H1 (cell line): ENCODE measurements around the gene ARHGEF28. TPM values are rescaled to one million over a fixed set of nuclear protein-coding genes. Genes with fewer than 3 reads are reported as not detected.

Experiments
- CTCF ChIA-PET: fragments of 300-600 bp; sonication (Branson Sonifier 250); formaldehyde crosslinking; loops from one replicate; lab custom pipeline; 2021; ENCODE audit not compliant: partially characterized antibody; lab: Charles Lee
- POLR2A ChIA-PET: fragments of 300-600 bp; sonication (Branson Sonifier 250); formaldehyde crosslinking; loops from one replicate; lab custom pipeline; 2021; ENCODE audit warnings: inconsistent platforms; ENCODE audit not compliant: partially characterized antibody; lab: Charles Lee
- DNase-seq, 2 experiments: peaks; one replicate each; pipeline versions ENCODE4 v3.0.0 to v3.0.0-alpha.2; 2010 to 2022; ENCODE audit warnings: low spot score in 2 of 2, low read depth in 1 of 2, mixed read lengths in 1 of 2
- FAIRE-seq: peaks from 2 replicates; lab custom pipeline; 2011; peaks lifted over from hg19 to GRCh38; lab: Jason Lieb, UNC
- H2AFZ ChIP-seq: 2 replicates; pipeline ENCODE4 v1.8.1; 2012; ENCODE audit warnings: low read length, inconsistent platforms
- H2AK5ac ChIP-seq: 2 replicates; pipeline ENCODE4 v1.6.1; 2013; ENCODE audit warnings: low read depth, low read length
- H2BK120ac ChIP-seq: replicated peaks from 2 replicates; pipeline ENCODE3; 2013; ENCODE audit warnings: low read depth, low read length, inconsistent platforms
- H2BK12ac ChIP-seq: 2 replicates; pipeline ENCODE4 v1.6.1; 2013; ENCODE audit warnings: low read depth, low read length
- H2BK15ac ChIP-seq: 2 replicates; pipeline ENCODE4 v1.6.1; 2013; ENCODE audit warnings: low read length
- H2BK20ac ChIP-seq: 2 replicates; pipeline ENCODE4 v1.6.1; 2013; ENCODE audit warnings: low read length
- H2BK5ac ChIP-seq: 2 replicates; pipeline ENCODE4 v1.6.1; 2013; ENCODE audit warnings: low read depth, low read length
- H3K14ac ChIP-seq: 2 replicates; pipeline ENCODE4 v1.6.1; 2013; ENCODE audit warnings: inconsistent platforms; ENCODE audit not compliant: insufficient read length
- H3K18ac ChIP-seq: 2 replicates; pipeline ENCODE4 v1.6.1; 2013; ENCODE audit warnings: low read length; ENCODE audit errors: extremely low read depth
- H3K23ac ChIP-seq: 2 replicates; pipeline ENCODE4 v1.6.1; 2013; ENCODE audit warnings: inconsistent platforms; ENCODE audit not compliant: insufficient read length
- H3K23me2 ChIP-seq: 2 replicates; pipeline ENCODE4 v1.6.1; 2013; ENCODE audit warnings: low read depth, low read length
- H3K27ac ChIP-seq: 2 replicates; pipeline ENCODE4 v1.6.1; 2011; ENCODE audit warnings: low read depth, low read length, inconsistent platforms
- H3K27me3 ChIP-seq, 4 experiments: replicated peaks in 1 of 4; 1 replicate in 1 of 4; 2 replicates in 3 of 4; pipeline versions ENCODE4 v1.6.1 to v1.8.1; 2011 to 2013; ENCODE audit warnings: low read length in 3 of 4, mild to moderate bottlenecking in 3 of 4, inconsistent platforms in 2 of 4, mixed read lengths in 2 of 4, moderate library complexity in 1 of 4; ENCODE audit not compliant: control insufficient read depth in 3 of 4, insufficient read depth in 3 of 4; ENCODE audit errors: extremely low read depth in 1 of 4
- H3K36me3 ChIP-seq, 4 experiments: 2 replicates each; pipeline versions ENCODE4 v1.6.1 to v1.8.1; 2011 to 2013; ENCODE audit warnings: mild to moderate bottlenecking in 4 of 4, low read length in 3 of 4, moderate library complexity in 2 of 4, control low read depth in 1 of 4, inconsistent platforms in 1 of 4; ENCODE audit not compliant: insufficient read depth in 4 of 4, control insufficient read depth in 2 of 4
- H3K4ac ChIP-seq: replicated peaks from 2 replicates; pipeline ENCODE3; 2013; ENCODE audit warnings: low read length, low read depth, mixed read lengths, inconsistent platforms; ENCODE audit not compliant: insufficient read length
- H3K4me1 ChIP-seq, 4 experiments: replicated peaks in 1 of 4; 1 replicate in 1 of 4; 2 replicates in 3 of 4; pipeline versions ENCODE4 v1.6.1 to v1.8.1; 2011 to 2013; ENCODE audit warnings: low read length in 3 of 4, inconsistent platforms in 2 of 4, mixed read lengths in 1 of 4; ENCODE audit not compliant: insufficient read depth in 4 of 4, control insufficient read depth in 3 of 4
- H3K4me2 ChIP-seq, 2 experiments: 2 replicates each; pipeline versions ENCODE4 v1.6.1 to v1.8.1; 2011 to 2013; ENCODE audit warnings: low read depth in 2 of 2, low read length in 2 of 2, control low read depth in 1 of 2, inconsistent platforms in 1 of 2, mild to moderate bottlenecking in 1 of 2; ENCODE audit not compliant: insufficient read depth in 1 of 2
- H3K4me3 ChIP-seq, 4 experiments: fragments of 200-600, 300-600 bp in 1 of 4; sonication (generic), shearing (Covaris generic), sonication (Bioruptor Twin) in 1 of 4; 2 replicates each; pipeline versions ENCODE4 v1.5.1 to v1.8.1; 2011 to 2016; ENCODE audit warnings: low read length in 4 of 4, low read depth in 3 of 4, control low read depth in 2 of 4, inconsistent platforms in 2 of 4, mild to moderate bottlenecking in 2 of 4, mixed read lengths in 1 of 4, moderate library complexity in 1 of 4; ENCODE audit not compliant: insufficient read depth in 2 of 4; ENCODE audit errors: extremely low read depth in 1 of 4
- H3K56ac ChIP-seq: replicated peaks from 2 replicates; pipeline ENCODE3; 2013; ENCODE audit warnings: low read depth, mild to moderate bottlenecking, mixed read lengths, low read length, inconsistent platforms; ENCODE audit not compliant: insufficient read length
- H3K79me1 ChIP-seq: 2 replicates; pipeline ENCODE4 v1.6.1; 2013; ENCODE audit warnings: low read depth, low read length, control low read depth
- H3K79me2 ChIP-seq, 2 experiments: 2 replicates each; pipeline versions ENCODE4 v1.6.1 to v1.8.1; 2012 to 2013; ENCODE audit warnings: low read length in 2 of 2, mild to moderate bottlenecking in 2 of 2, inconsistent platforms in 1 of 2; ENCODE audit not compliant: insufficient read depth in 2 of 2, control insufficient read depth in 1 of 2
- H3K9ac ChIP-seq, 4 experiments: replicated peaks in 1 of 4; 1 replicate in 1 of 4; 2 replicates in 3 of 4; pipeline versions ENCODE4 v1.6.1 to v1.8.1; 2011 to 2013; ENCODE audit warnings: low read depth in 3 of 4, low read length in 3 of 4, control low read depth in 2 of 4, mild to moderate bottlenecking in 2 of 4, moderate library complexity in 2 of 4, inconsistent platforms in 1 of 4; ENCODE audit errors: extremely low read depth in 1 of 4
- H3K9me3 ChIP-seq, 2 experiments: 2 replicates each; pipeline versions ENCODE4 v1.6.1 to v1.8.1; 2012 to 2013; ENCODE audit warnings: mild to moderate bottlenecking in 2 of 2, moderate library complexity in 2 of 2, control low read depth in 1 of 2, inconsistent platforms in 1 of 2, low read depth in 1 of 2, low read length in 1 of 2, mixed read lengths in 1 of 2; ENCODE audit not compliant: insufficient read depth in 2 of 2
- H4K20me1 ChIP-seq, 2 experiments: replicated peaks in 1 of 2; 2 replicates each; pipeline versions ENCODE3 to v1.8.1; 2011 to 2013; ENCODE audit warnings: inconsistent platforms in 2 of 2, low read length in 2 of 2, mild to moderate bottlenecking in 1 of 2; ENCODE audit not compliant: insufficient read depth in 2 of 2, control insufficient read depth in 1 of 2
- H4K5ac ChIP-seq: 2 replicates; pipeline ENCODE4 v1.6.1; 2013; ENCODE audit warnings: low read length, low read depth, mixed read lengths, inconsistent platforms; ENCODE audit not compliant: insufficient read length
- H4K8ac ChIP-seq: 2 replicates; pipeline ENCODE4 v1.8.0; 2013; ENCODE audit warnings: mild to moderate bottlenecking, moderate library complexity, low read length, inconsistent platforms; ENCODE audit not compliant: insufficient read depth; ENCODE audit errors: extremely low read depth
- H4K91ac ChIP-seq: replicated peaks from 2 replicates; pipeline ENCODE3; 2013; ENCODE audit warnings: low read length, mixed read lengths, inconsistent platforms; ENCODE audit not compliant: insufficient read length
- CREB1 ChIP-seq: IDR thresholded peaks from 2 replicates; pipeline ENCODE4 v1.6.1; 2012; ENCODE audit warnings: inconsistent platforms
- HDAC6 ChIP-seq: IDR thresholded peaks from one replicate; pipeline ENCODE4 v1.7.1; 2012; ENCODE audit warnings: low read depth, mild to moderate bottlenecking, inconsistent platforms, low read length, moderate library complexity
- JUN ChIP-seq: IDR thresholded peaks from 2 replicates; pipeline ENCODE4 v1.6.1; 2011; ENCODE audit warnings: low read depth, mild to moderate bottlenecking, improper control_type of control experiment, low read length
- KDM1A ChIP-seq: fragments of 200-600, 300-600 bp; sonication (generic); IDR thresholded peaks from 2 replicates; pipeline ENCODE4 v1.7.1; 2016; ENCODE audit warnings: mild to moderate bottlenecking, low read length, borderline replicate concordance
- NANOG ChIP-seq: IDR thresholded peaks from 2 replicates; pipeline ENCODE4 v1.6.1; 2011; ENCODE audit warnings: low read length, low read depth, mild to moderate bottlenecking, inconsistent platforms; ENCODE audit not compliant: insufficient read depth, poor library complexity, severe bottlenecking
- POLR2AphosphoS5 ChIP-seq: IDR thresholded peaks from 2 replicates; pipeline ENCODE4 v1.6.1; 2011; ENCODE audit warnings: low read depth, low read length
- RFX5 ChIP-seq: IDR thresholded peaks from 2 replicates; pipeline ENCODE4 v1.6.1; 2011; ENCODE audit warnings: low read depth, low read length, improper control_type of control experiment, borderline replicate concordance
- RNF2 ChIP-seq: fragments of 200-900, 300-1000 bp; sonication (generic); IDR thresholded peaks from 2 replicates; pipeline ENCODE4 v1.7.1; 2016; ENCODE audit warnings: borderline replicate concordance, low read depth, mild to moderate bottlenecking, antibody characterized with exemption, low read length; ENCODE audit not compliant: poor library complexity, severe bottlenecking; ENCODE audit errors: missing control alignments
- SAP30 ChIP-seq: fragments of 300-600 bp; sonication (generic); IDR thresholded peaks from 2 replicates; pipeline ENCODE4 v1.7.1; 2012; ENCODE audit warnings: low read length, moderate library complexity, mild to moderate bottlenecking, inconsistent platforms; ENCODE audit not compliant: insufficient read depth, insufficient replicate concordance
- SRF ChIP-seq: IDR thresholded peaks from 2 replicates; pipeline ENCODE4 v1.6.1; 2011; ENCODE audit warnings: mild to moderate bottlenecking, low read depth, low read length, moderate library complexity
- TCF12 ChIP-seq: IDR thresholded peaks from 2 replicates; pipeline ENCODE4 v1.6.1; 2011; ENCODE audit warnings: low read depth, mild to moderate bottlenecking, low read length
- WGBS, 2 experiments: shearing (Covaris generic) in 1 of 2; methylation state at CpG; one replicate each; pipeline versions ENCODE4 v1.1.6 to v1.1.7; 2013 to 2015; ENCODE audit warnings: low lambda C conversion rate in 2 of 2, mixed read lengths in 2 of 2, inconsistent platforms in 1 of 2, low coverage in 1 of 2, missing lambda C conversion rate in 1 of 2; ENCODE audit not compliant: insufficient replicate concordance in 2 of 2, insufficient coverage in 1 of 2, insufficient read length in 1 of 2; ENCODE audit errors: extremely low coverage in 1 of 2, missing lambda C conversion rate in 1 of 2; 5-methylcytosine and 5-hydroxymethylcytosine counted together
- polyA plus RNA-seq, 7 experiments: library from polyadenylated mRNA; depleted of rRNA in 3 of 7; stranded (reverse) in 5 of 7; unstranded in 2 of 7; fragments of >200 nt in 5 of 7; fragments of 200-250 nt in 2 of 7; gene quantifications; 1 replicate in 5 of 7; 2 replicates in 1 of 7; 4 replicates in 1 of 7; pipeline versions ENCODE4 v1.2.1 to v1.2.3, GENCODE V29; 2011 to 2013; ENCODE audit warnings: missing spikeins in 2 of 7, mixed read lengths in 2 of 7
- total RNA-seq: library from RNA; stranded (reverse); fragmentation: NEBNext Ultra II Directional; extraction: Animal tissue kit (Norgen Biotek cat#: 25700); gene quantifications from 2 replicates; pipeline ENCODE4 v1.2.1, GENCODE V29; 2021
- TF ChIP-seq, protein P1 (sequence below): IDR thresholded peaks from 2 replicates; pipeline ENCODE4 v1.6.1; 2012; ENCODE audit warnings: inconsistent platforms

The ARHGEF28 gene
- total and polyA plus RNA-seq, 2 of the 8 experiments (the other 6 are each of a cell fraction or from before 2014, with no cell fraction given) = 0.33 to 1.0 TPM

DNA sequence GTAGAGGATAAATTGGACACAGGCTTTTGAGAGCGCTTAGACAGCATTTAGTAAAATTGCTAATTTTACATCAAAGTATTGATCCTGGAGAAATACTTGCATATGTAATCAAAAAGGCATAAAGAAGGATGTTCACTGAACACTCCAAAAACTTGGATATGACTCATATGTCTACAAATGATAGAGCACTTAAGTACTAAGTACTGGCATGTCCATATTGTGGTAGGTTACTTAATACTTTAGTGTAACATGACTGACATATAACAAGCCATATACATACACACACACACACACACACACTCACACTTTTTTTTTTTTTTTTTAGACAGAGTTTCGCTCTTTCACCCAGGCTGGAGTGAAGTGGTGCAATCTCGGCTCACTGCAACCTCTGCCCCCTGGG is 361.9 kb downstream of the ARHGEF28 start:
- Histone ChIP-seq H4K8ac (no peak overlapping the region), H2BK5ac (no peak overlapping the region), H3K18ac (no peak overlapping the region), H4K5ac (no peak overlapping the region), H4K20me1 (no peaks in the 10 kb centered on the region), H3K9ac (no peak overlapping the region), H3K79me1 (no peaks in the 10 kb centered on the region), H3K27ac (no peak overlapping the region), H3K79me2 (no peaks in the 10 kb centered on the region), H3K27me3 (no peaks in the 10 kb centered on the region; a peak in 1 of 7 replicates), H3K23ac (no peak overlapping the region), H2AK5ac (no peak overlapping the region), H2BK15ac (no peak overlapping the region), H3K4ac (no peak overlapping the region), H2BK20ac (no peak overlapping the region), H3K9me3 (no peaks in the 10 kb centered on the region), H3K56ac (no peak overlapping the region), H3K4me2 (no peak overlapping the region), H3K14ac (no peak overlapping the region), H2AFZ (no peak overlapping the region), H3K4me1 (no peaks in the 10 kb centered on the region), H3K4me3 (no peak overlapping the region), H2BK12ac (no peak overlapping the region), H2BK120ac (no peak overlapping the region), H3K36me3 (no peaks in the 10 kb centered on the region), H4K91ac (no peak overlapping the region), H3K23me2 (no peaks in the 10 kb centered on the region)
- CTCF ChIA-PET = interaction anchor here (0.6 to 1.9 kb wide), 7 partner anchors 9 to 654 kb away, joined by 3 to 5 read pairs (median 3); no protein-coding TSS in a partner anchor
- WGBS, 2 experiments = 86% methylated on average over 2 of the region's 3 CpGs; no CpG with 5 or more reads in 1 of the 2 experiments
- no peak for TF ChIP-seq RFX5
- TF ChIP-seq KDM1A = no peak
- no peak for TF ChIP-seq RNF2
- TF ChIP-seq TCF12 = no peak
- TF ChIP-seq JUN = no peak
- no peak for TF ChIP-seq NANOG
- no peak for TF ChIP-seq SRF
- TF ChIP-seq, protein P1, sequence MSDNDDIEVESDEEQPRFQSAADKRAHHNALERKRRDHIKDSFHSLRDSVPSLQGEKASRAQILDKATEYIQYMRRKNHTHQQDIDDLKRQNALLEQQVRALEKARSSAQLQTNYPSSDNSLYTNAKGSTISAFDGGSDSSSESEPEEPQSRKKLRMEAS = no peak
- no peak for TF ChIP-seq POLR2AphosphoS5
- no peak for TF ChIP-seq SAP30
- TF ChIP-seq CREB1 = no peak
- no peak for TF ChIP-seq HDAC6
- FAIRE-seq (no peak), DNase-seq (no peak)
- POLR2A ChIA-PET = no interaction called here
